OCI-LY3 (cell line): ENCODE results near the gene TMEM50B.

Experiments used
- CTCF ChIP-seq: fragments of 200-600, 300-600 bp; sonication (generic); IDR thresholded peaks from 2 replicates; pipeline ENCODE4 v1.5.1; 2014; ENCODE audit warnings: antibody characterized with exemption, low read length, low read depth
- EZH2phosphoT487 ChIP-seq: fragments of 200-600 bp; shearing (Covaris generic); IDR thresholded peaks from 2 replicates; pipeline ENCODE4 v1.6.1; 2018; ENCODE audit warnings: antibody characterized with exemption, mixed run types, low read depth

- TF ChIP-seq CTCF: no peak
- TF ChIP-seq EZH2phosphoT487: no peak
Measured at GRCh38 chr21:33518899-33519298, 39.1 kb upstream of the TMEM50B start.
